Daoy (cell line): Measurements from ENCODE around the gene VAV2. TPM values are rescaled to one million over a fixed set of nuclear protein-coding genes. Genes with fewer than 3 reads are reported as not detected.
"Not testable (repeated sequence)": the region's sequence is repeated elsewhere in the genome, so short reads cannot be mapped to it uniquely, and the experiment has no call there.

Experiments used
- DNase-seq: peaks from one replicate; pipeline ENCODE4 v3.0.0-alpha.2; 2015; ENCODE audit warnings: low read depth
- total RNA-seq: library from RNA; depleted of rRNA; stranded (reverse); fragments of >200 nt; shearing (Covaris generic); gene quantifications from 2 replicates; pipeline ENCODE4 v1.2.3, GENCODE V29; 2014

VAV2 gene
- total RNA-seq, 1 experiment from 2014 or later: 11.3 TPM

GRCh38 chr9:133970581-133971058 is 21.5 kb downstream of the VAV2 start:
- DNase-seq: no peak

- no peak for DNase-seq
These were observed 22.2 kb downstream of the VAV2 start for GRCh38 chr9:133969681-133970580.

DNA sequence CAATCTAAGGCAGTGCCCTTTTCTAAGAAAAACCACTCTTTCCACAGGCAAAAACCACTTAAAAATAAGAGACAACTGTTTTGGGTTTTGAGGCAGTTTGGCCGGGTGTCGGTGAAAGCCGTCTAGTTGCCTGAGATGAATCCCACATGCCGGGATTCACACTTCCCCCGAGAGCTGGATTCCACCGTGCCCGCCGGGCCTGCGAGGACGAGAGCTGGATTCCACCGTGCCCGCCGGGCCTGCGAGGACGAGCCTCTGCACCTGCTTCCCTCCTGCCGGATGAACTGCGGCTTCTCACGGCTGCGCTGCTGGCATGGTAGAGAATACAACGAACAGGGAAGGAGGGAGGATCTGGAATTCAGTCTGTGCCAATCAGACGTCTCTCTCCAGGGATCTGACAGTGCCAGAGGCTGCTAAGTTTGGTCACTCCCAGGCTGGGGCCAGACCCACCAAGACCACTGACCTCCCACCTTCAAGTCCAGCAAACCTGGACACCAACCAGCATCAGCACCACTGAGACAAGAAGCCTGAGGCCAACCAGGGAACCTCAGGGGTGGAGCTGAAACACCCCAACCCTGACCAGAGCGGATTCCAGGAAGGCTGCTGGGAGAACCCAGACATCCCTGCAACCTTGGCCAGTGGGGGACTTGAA is 23.0 kb downstream of the VAV2 start:
- no peak for DNase-seq

DNA sequence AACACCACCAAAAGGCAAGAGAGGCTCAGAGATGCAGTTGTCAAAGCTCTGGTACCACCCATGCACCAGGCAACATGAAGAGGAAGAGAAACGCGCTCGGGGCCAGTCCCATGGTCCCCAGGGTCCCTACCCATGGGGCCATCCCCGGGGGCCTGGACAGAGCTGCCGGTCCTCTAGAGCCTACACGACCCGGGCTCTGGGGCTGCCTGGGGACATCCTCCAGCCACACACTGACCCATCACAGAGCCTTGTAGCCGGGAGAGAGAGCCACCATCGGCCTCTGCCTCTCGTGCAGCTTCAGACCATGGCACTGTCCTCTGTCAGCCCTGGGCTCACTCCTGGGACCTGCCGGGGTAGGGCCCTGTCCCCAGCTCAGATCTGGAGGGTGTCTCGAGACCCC is 23.7 kb downstream of the VAV2 start:
- DNase-seq: no peak

DNA sequence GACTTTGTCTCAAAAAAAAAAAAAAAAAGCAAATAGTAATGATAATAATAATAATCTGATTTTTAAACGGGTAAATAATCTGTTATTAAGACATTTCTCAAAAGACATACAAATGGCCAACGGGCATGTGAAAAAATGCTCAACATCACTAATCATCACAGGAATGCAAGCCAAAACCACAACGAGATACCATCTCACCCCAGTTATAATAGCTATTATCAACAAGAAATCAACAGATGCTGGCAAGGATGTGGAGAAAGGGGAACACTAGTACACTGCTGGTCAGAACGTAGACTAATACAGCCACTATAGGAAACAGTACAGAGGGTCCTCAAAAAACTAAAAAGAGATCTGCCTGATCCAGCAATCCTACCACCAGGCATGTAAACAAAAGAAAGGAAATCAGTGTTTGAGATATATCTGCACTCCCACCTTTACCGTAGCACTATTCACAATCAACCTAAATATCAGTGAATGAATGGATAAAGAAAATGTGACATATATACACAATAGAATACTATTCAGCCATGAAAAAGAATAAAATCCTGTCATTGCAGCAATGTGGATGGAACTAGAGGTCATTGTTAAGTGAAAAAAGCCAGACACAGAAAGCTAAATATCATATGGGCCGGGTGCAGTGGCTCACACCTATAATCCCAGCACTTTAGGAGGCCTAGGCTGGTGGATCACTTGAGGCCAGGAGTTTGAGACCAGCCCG is 24.9 kb downstream of the VAV2 start:
- DNase-seq: peak; percentile 65

GRCh38 chr9:133964463-133964862 is 27.7 kb downstream of the VAV2 start:
- no peak for DNase-seq

DNA sequence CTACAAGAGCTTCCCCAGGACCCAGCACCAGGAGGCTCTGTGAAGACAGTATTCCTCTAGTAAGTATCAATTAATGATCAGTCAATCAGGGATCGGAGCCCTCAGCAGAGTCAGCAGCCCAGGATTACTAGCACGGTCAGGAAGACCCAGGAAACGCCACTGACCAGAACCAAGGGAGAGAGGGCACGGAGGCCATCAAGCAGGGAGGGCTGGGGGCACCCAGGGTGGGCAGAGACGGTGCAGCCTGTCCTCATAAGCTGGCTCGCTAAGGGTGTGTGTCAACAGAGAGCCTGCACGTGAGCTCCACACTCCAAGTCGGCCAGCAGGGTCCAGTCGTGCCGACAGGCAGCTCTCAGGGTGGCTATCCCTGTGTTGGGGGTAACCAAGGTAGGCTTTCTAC is 29.0 kb downstream of the VAV2 start:
- no peak for DNase-seq

- no peak for DNase-seq
These were observed 29.8 kb downstream of the VAV2 start for GRCh38 chr9:133962341-133962740.

GRCh38 chr9:133961226-133962165 is 30.6 kb downstream of the VAV2 start:
- no peak for DNase-seq

- no peak for DNase-seq
These were observed 31.5 kb downstream of the VAV2 start for GRCh38 chr9:133960568-133961129.

DNA sequence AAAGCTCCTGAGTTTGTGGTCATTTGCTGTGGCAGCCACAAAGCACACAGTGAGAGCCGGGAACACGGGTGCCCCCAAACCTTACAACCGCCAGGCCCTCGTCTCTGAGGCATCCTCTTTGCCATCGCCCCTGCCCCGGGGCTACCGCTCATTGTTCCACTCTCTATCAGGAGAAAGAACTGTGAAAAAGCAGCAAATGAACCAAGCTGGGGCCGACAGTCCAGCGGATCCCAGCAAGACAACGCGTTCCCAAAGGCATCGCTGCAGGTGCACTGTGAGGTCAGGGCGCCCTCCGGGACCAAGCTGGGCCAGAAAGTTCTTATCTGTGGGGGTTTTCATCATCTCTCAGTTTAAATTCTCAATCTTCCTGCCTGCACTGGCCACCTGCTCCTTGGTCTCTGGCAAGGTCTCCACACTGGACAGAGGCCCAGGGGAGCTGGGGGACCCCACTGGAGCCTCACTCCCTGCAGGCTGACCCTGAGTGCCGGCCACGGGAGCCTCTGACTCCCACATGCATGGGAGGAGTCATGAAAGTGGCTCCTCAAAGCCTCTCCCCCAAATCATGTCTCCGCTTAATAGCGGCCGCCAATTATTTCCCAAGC is 32.1 kb downstream of the VAV2 start:
- no peak for DNase-seq

GRCh38 chr9:133959171-133959570 is 33.0 kb downstream of the VAV2 start:
- DNase-seq: no peak

DNA sequence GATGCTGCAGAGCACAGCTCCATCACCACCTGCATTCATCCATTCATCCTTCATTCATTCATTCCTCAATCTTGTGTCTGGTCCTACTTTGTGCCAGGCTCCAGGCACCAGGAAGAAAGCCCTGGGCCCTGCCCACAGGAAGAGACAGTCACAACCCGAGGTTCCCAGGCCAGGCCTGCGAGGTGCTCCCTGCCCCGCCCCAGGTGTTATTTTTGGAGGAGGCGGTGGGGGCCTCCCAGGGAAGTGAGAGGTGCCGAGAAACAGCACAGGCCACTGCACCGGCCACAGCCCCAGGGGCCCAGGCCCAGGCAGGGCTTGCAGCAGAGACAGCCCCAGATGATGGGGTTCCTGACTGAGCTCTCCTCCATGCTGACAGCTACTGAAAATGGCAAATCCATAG is 33.4 kb downstream of the VAV2 start:
- DNase-seq: no peak

GRCh38 chr9:133957772-133958171 is 34.4 kb downstream of the VAV2 start:
- not testable (repeated sequence) for DNase-seq

- DNase-seq: no peak
These were observed 34.8 kb downstream of the VAV2 start for GRCh38 chr9:133957328-133957727.

GRCh38 chr9:133956520-133957076 is 35.5 kb downstream of the VAV2 start:
- DNase-seq: peak; percentile 65

- DNase-seq: peak; percentile 58
These were observed 36.2 kb downstream of the VAV2 start for GRCh38 chr9:133955821-133956411.

GRCh38 chr9:133954862-133955529 is 37.1 kb downstream of the VAV2 start:
- no peak for DNase-seq
